HG03103 (cell line): ENCODE results near the gene PDCD1LG2.

ENCODE experiments used
- ATAC-seq: cut with Tn5 transposase; IDR thresholded peaks from one replicate; pipeline ENCODE4 v1.9.1; 2021; ENCODE audit warnings: low read depth; ENCODE audit not compliant: unreplicated experiment

PDCD1LG2 gene

GRCh38 chr9:5529683-5530221 lies 19.4 kb downstream of the PDCD1LG2 start:
- peak; percentile 46 for ATAC-seq

- ATAC-seq, result no peak
These were observed 21.0 kb downstream of the PDCD1LG2 start for GRCh38 chr9:5531101-5531882.

- ATAC-seq, result no peak
These were observed 22.0 kb downstream of the PDCD1LG2 start for GRCh38 chr9:5532306-5532705.

GRCh38 chr9:5532790-5533189 lies 22.5 kb downstream of the PDCD1LG2 start:
- no peak for ATAC-seq

- ATAC-seq, result no peak
These were observed 26.4 kb downstream of the PDCD1LG2 start for GRCh38 chr9:5536684-5537083.

- no peak for ATAC-seq
These were observed 33.8 kb downstream of the PDCD1LG2 start for GRCh38 chr9:5543875-5544702.

- no peak for ATAC-seq
These were observed 39.6 kb downstream of the PDCD1LG2 start for GRCh38 chr9:5549658-5550650.

GRCh38 chr9:5551368-5552150 lies 41.2 kb downstream of the PDCD1LG2 start:
- no peak for ATAC-seq

GRCh38 chr9:5552301-5552700 lies 42.0 kb downstream of the PDCD1LG2 start:
- ATAC-seq, result no peak

- no peak for ATAC-seq
These were observed 42.9 kb downstream of the PDCD1LG2 start for GRCh38 chr9:5553211-5553610.

GRCh38 chr9:5554254-5554653 lies 43.9 kb downstream of the PDCD1LG2 start:
- ATAC-seq, result peak; percentile 73

GRCh38 chr9:5556101-5556705 lies 45.9 kb downstream of the PDCD1LG2 start:
- no peak for ATAC-seq

GRCh38 chr9:5557606-5558587 lies 47.6 kb downstream of the PDCD1LG2 start:
- ATAC-seq, result no peak

- no peak for ATAC-seq
These were observed 49.3 kb downstream of the PDCD1LG2 start for GRCh38 chr9:5559659-5560058.

- ATAC-seq, result no peak
These were observed 50.2 kb downstream of the PDCD1LG2 start for GRCh38 chr9:5560443-5561100.

- ATAC-seq, result no peak
These were observed 51.6 kb downstream of the PDCD1LG2 start for GRCh38 chr9:5561828-5562488.
